Measurements from ENCODE around the gene POLR3H.
"Not testable (repeated sequence)": the region's sequence is repeated elsewhere in the genome, so short reads cannot be mapped to it uniquely, and the experiment has no call there.

The POLR3H gene

GRCh38 chr22:41563051-41563711, 18.9 kb upstream of the POLR3H start:
- DNase-seq: no peak

GRCh38 chr22:41562461-41562860, 18.2 kb upstream of the POLR3H start:
- no peak for DNase-seq

DNA sequence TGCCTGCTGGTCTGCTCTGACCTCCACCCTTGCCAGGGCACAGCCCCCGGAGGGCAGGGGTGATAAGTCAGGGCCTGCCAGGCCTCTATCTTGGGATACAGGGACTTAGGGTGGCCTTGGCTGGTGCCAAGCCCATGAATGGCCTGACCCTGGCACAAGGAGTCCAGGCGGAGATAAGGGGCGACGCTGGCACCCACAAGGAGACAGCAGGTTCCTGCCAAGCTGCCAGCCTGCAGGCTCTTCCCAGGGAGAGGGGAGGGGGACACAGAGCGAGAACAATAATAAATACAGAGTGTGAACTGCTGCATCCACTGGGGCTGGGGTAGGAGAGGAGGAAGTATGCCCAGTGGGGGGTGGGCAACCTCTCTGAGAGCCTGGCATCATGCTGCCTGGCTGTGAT, 17.5 kb upstream of the POLR3H start:
- DNase-seq: no peak

DNA sequence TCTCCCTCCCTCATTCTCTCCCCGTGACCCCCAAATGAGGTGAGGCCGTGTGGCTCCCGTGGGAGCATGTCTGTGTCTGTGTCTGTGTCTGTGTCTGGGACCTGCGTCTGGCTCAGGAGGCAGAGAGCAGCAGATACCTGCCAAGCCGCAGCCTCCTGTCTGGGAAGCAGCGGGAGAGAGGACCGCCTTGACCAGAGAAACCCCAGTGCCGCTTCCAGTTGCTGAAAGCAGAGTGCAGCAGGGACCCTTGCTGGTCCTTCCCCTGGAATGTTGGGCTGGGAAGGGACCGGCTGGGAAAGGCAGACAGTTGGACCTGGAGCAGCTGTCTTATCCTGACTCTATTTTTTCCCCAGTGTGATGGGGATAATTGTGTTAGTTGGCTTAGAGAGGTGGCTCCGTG, 17.1 kb upstream of the POLR3H start:
- DNase-seq: no peak

- DNase-seq: no peak
Measured at GRCh38 chr22:41560095-41560471, 15.8 kb upstream of the POLR3H start.

DNA sequence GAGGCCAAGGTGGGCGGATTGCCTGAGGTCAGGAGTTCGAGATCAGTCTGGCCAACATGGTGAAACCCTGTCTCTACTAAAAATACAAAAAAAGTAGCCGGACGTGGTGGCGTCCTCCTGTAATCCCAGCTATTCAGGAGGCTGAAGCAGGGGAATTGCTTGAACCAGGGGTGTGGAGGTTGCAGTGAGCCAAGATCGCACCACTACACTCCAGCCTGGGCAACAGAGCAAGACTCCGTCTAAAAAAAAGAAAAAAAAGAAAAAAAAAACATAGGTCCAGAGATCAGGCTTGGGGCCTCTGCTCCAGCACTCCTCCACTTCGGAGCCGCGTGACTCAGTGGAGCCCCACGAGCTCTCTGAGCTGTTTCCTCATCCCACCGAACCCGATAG, 14.0 kb upstream of the POLR3H start:
- DNase-seq: not testable (repeated sequence)

DNA sequence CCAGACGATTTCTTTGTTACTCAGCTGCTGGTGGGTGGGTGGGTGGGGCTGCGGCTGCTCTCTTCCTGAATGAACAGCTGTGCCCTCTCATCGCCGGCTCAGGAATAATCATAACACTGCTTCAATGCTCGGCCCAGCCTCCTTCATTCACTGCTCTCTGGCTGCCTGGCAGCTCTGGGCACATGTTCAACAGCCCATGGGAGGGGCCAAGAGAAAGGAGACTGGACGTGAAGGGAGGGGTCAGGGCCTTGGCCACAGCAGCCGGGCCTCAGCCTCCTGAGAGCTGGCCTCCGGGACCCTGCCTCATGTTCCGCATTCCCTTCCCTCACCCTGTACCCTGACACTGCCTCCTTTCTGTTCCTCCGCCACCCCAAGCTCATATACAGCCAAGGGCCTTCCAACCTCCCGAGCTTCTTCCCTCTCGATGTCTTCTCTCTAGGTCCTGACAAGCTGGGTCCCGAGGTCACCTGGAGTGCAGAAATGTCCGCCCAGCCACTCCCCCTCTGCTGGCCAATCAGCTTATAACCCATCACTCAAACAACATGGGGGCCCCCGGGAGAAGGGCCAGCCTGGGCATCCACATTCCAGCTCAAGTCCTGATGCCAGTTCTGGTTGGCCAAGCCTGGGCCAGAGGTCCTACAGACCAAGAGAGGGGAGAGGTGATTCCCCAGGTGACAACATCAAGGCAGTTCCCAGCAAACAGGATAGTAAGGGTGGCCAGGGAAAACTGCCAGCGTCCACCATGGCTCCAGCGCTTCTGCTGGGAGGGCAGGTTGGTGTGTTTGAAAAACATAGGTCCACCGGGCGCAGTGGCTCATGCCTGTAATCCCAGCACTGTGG, 13.4 kb upstream of the POLR3H start:
- no peak for DNase-seq

DNA sequence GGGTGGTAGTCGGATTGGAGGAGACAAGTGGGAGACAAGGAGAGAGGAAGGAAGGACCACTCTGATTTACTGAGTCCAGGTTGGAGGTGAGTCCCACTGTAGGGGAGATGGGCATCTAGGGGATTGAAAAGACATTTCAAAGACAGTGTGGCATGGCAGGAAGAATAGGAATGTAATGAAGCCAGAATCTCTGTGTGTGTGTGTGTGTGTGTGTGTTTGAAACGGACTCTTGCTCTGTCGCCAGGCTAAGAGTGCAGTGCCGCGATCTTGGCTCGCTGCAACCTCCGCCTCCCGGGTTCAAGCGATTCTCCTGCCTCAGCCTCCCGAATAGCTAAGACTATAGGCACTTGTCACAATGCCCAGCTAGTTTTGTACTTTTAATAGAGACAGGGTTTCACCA, 12.3 kb upstream of the POLR3H start:
- no peak for DNase-seq

DNA sequence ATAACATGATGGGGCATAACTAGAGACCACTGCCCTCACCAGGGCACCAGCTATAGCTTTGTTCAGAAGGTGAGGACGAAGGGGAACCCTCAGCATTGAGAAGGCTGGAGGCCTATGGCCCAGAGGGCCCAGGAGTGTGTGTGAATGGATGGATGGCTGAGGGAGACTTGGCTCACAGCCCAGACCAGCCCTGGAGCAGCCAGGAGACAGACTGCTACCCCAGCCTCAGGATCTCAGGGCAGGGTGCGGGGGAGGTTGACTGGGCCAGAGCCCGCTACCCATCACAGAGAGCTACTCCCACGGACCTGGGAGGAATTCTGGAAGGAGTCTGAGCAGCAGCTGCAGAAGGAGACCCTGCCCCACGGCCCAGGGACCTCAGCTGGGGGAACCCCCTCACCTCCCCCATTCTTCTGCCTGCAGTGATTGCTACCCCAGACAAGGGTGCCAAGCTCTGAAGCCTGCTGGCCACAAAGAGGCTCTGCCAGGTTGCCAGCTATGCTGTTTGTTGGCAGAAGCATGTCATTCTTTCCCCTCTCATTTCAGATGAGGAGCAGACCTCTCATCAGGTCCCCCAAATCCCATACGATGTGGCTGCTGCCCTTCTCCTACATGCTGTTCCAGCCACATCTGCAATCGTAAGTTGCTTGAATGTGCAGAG, 11.2 kb upstream of the POLR3H start:
- DNase-seq: no peak

- DNase-seq: no peak
Measured at GRCh38 chr22:41551877-41552582, 7.8 kb upstream of the POLR3H start.

GRCh38 chr22:41550952-41551491, 6.8 kb upstream of the POLR3H start:
- no peak for DNase-seq

DNA sequence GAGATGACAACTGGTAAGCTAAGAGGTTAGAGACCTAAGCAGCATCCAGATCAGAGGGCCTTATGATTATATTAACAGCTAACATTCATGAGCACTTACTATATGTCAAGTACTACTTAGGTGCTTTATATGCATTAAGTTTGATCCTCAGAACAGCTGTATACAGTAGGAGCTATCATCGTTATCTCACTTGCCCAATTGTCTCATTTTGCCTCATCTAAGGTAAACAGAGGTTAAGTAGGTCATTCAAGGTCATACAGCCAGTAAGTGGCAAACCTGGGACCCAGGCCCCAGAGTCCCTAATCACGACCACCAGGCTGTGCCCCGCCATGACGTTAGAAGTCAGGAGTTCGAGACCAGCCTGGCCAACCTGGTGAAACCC, 4.6 kb upstream of the POLR3H start:
- DNase-seq: no peak

- DNase-seq: no peak
Measured at GRCh38 chr22:41544671-41545476, 604 bp upstream of the POLR3H start.

GRCh38 chr22:41542224-41542623, 2.0 kb downstream of the POLR3H start:
- DNase-seq: no peak

DNA sequence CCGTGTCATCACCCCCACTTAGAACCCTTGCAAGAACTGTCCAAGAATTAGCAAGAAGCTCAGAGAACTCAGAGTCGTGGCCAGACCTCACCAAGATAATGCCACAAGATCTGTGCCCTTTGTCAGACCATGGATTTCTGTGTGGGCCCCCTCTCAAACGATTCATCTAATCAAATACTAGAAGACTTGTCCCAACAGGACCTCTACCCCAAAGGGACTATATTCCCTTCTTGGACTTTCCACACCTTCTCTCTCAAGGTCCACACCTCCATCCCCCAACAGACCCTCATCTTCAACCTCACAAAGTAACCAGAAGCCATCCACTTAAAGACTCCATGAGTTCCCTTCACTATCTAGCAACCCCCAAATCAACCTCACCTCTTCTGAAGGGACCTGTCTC, 2.8 kb downstream of the POLR3H start:
- DNase-seq: no peak

GRCh38 chr22:41540365-41540764, 3.9 kb downstream of the POLR3H start:
- no peak for DNase-seq

DNA sequence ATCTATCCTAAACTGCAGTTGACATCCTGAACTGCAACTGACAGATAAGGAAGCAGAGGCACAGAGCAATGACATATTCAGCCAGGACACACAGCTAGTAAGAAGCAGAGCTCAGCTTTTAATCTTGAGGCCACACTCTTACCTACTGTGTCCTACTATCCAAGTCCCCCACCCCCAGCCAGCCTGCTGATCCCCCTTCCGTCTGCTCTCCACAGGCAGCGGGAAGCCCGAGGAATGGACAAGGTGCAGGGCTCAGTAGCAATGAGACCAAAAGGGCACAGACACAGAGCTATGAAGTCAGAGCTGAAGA, 4.3 kb downstream of the POLR3H start:
- DNase-seq: no peak

- DNase-seq: no peak
Measured at GRCh38 chr22:41539146-41540005, 4.9 kb downstream of the POLR3H start.

- DNase-seq: no peak
Measured at GRCh38 chr22:41538583-41538982, 5.7 kb downstream of the POLR3H start.

DNA sequence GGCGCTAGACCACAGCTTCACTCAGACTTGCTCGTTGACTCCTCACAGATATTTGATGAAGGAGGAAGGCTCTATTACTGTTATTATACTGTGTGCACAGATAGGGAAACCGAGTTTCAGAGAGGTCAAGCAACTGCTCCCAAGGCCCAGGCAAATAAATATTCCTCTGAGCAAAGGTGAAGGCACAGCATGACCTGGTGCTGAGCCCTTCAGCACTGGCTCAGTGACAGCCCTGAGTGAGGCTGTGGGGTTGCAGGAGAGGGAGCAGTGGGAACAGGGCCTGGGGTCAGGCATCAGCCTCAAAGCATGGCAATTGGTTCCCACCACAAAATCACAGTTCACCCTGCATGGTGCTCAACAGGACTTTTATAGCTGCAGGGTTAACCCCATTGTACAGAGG, 7.1 kb downstream of the POLR3H start:
- DNase-seq: no peak

DNA sequence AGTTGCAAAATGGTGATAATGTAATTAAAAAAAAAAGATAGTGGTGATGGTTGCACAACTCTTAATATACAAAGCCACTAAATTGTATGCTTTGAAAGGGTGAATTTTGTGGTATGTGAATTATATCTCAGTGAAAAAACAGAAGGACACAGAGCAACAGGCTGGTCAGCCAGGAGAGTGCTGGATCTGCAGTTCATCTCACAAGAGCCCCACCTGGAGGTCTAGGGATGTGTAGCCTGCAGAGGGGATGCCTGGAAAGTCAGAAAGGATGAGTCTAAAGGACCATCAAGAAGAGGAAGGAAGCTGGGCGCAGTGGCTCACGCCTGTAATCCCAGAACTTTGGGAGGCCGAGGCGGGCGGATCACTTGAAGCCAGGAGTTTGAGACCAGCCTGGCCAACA, 9.0 kb downstream of the POLR3H start:
- no peak for DNase-seq

DNA sequence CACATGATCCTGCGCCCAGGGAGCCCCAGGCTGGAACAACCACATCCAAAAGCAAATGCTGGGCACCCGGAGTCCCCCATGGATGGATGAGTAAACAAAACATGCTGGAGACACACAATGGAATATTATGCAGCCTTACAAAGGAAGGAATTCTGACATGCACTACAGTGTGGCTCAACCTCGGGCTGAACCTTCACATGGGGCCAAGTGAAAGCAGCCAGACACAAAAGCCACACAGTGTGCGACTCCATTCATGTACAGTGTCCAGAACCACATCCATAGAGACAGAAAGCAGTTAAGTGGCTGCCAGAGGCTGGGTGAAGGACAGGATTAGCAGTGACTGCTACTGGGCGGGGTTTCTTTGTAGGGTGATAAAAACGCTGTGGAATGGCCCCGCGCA, 10.1 kb downstream of the POLR3H start:
- DNase-seq: no peak
